ENCODE results near the gene ZACN.

Gene ZACN

DNA sequence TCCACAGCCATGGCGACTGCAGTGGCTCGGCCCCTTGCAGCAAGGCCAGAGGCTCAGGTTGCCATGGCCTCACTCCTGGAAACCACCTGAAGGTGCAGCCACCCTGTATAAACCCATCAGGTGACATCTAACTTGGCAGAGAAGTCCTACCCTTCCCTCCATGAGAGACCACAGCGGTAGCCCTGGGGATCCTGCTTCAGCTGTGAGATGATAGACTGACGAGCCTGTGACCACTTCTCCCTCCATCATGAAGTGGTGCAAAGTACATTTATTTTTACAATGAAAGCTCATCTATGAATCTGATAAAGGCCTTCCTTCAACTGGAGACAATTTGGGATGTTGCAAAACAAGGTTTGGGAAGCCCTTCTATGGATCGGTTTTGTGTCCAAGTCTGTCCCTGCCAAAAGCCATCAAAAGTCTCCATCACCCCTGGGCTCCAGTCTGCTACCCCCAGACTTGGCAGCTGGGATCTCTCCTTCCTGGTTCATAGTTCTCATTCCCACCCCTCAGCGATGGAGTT, 1.8 kb downstream of the ZACN start:
- H2AFZ ChIP-seq (ENCODE audit: low read depth, low read length, severe bottlenecking), result no peak overlapping the region
- TF ChIP-seq, protein P1, sequence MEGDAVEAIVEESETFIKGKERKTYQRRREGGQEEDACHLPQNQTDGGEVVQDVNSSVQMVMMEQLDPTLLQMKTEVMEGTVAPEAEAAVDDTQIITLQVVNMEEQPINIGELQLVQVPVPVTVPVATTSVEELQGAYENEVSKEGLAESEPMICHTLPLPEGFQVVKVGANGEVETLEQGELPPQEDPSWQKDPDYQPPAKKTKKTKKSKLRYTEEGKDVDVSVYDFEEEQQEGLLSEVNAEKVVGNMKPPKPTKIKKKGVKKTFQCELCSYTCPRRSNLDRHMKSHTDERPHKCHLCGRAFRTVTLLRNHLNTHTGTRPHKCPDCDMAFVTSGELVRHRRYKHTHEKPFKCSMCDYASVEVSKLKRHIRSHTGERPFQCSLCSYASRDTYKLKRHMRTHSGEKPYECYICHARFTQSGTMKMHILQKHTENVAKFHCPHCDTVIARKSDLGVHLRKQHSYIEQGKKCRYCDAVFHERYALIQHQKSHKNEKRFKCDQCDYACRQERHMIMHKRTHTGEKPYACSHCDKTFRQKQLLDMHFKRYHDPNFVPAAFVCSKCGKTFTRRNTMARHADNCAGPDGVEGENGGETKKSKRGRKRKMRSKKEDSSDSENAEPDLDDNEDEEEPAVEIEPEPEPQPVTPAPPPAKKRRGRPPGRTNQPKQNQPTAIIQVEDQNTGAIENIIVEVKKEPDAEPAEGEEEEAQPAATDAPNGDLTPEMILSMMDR (IDR thresholded peaks at IDR 0.05; ENCODE audit: insufficient read depth, low read length, poor library complexity, severe bottlenecking), result no peak
- no peak for TF ChIP-seq EZH2phosphoT487 (conservative IDR thresholded peaks at IDR 0.05; ENCODE audit: low read length)
- no peak overlapping the region for H3K27ac ChIP-seq (ENCODE audit: low read depth, low read length)
- no peaks in the 10 kb centered on the region for H3K9me2 ChIP-seq (replicated peaks; ENCODE audit: insufficient read depth, low read length)
- H3K4me2 ChIP-seq (ENCODE audit: low read depth, low read length, poor library complexity, severe bottlenecking), result no peak overlapping the region
- H3K9me3 ChIP-seq (ENCODE audit: insufficient read depth, low read length), result no peaks in the 10 kb centered on the region
- no peak overlapping the region for H3K4me3 ChIP-seq (ENCODE audit: insufficient read depth, low read length, poor library complexity, severe bottlenecking)
- H4K20me1 ChIP-seq (ENCODE audit: low read depth, low read length), result no peaks in the 10 kb centered on the region
- H3K79me2 ChIP-seq (ENCODE audit: insufficient read depth, low read length), result no peaks in the 10 kb centered on the region
- H3K9ac ChIP-seq (ENCODE audit: low read length), result no peak overlapping the region
- no peaks in the 10 kb centered on the region for H3K36me3 ChIP-seq (ENCODE audit: low read length)
- H3K27me3 ChIP-seq (ENCODE audit: low read length), result no peaks in the 10 kb centered on the region
- H3F3A ChIP-seq (ENCODE audit: insufficient read depth), result no peaks in the 10 kb centered on the region

DNA sequence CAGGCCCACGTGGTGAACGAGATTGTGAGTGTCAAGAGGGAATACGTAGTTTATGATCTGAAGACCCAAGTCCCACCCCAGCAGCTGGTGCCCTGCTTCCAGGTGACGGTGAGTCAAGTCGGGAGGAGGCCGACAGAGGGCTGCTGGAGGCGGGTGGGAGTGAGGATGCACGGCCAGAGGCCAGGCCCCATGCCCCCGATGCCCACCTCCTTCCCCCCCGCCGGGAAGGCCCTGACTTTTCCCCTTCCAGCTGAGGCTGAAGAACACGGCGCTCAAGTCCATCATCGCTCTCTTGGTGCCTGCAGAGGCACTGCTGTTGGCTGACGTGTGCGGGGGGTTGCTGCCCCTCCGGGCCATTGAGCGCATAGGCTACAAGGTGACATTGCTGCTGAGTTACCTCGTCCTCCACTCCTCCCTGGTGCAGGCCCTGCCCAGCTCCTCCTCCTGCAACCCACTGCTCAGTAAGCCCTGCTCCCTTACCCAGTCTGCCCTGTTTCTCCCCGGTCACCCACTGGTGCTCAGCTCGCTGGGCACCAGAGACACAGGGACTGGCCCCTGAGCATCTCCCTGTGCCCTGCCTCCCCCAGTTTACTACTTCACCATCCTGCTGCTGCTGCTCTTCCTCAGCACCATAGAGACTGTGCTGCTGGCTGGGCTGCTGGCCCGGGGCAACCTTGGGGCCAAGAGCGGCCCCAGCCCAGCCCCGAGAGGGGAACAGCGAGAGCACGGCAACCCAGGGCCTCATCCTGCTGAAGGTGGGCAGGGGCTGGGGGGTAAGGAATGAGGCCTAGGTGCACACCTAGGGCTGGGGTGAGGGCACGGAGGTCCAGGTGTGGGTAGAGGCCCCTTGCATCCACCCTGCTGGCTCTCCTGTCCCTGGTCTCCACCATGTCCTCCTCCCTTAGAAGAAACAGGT, 2.6 kb downstream of the ZACN start:
- H3K4me2 ChIP-seq (ENCODE audit: low read depth, low read length, poor library complexity, severe bottlenecking), result no peak overlapping the region
- TF ChIP-seq EZH2phosphoT487 (conservative IDR thresholded peaks at IDR 0.05; ENCODE audit: low read length), result no peak
- TF ChIP-seq, protein P1 (IDR thresholded peaks at IDR 0.05; ENCODE audit: insufficient read depth, low read length, poor library complexity, severe bottlenecking), result no peak
- H3K9ac ChIP-seq (ENCODE audit: low read length), result no peak overlapping the region

DNA sequence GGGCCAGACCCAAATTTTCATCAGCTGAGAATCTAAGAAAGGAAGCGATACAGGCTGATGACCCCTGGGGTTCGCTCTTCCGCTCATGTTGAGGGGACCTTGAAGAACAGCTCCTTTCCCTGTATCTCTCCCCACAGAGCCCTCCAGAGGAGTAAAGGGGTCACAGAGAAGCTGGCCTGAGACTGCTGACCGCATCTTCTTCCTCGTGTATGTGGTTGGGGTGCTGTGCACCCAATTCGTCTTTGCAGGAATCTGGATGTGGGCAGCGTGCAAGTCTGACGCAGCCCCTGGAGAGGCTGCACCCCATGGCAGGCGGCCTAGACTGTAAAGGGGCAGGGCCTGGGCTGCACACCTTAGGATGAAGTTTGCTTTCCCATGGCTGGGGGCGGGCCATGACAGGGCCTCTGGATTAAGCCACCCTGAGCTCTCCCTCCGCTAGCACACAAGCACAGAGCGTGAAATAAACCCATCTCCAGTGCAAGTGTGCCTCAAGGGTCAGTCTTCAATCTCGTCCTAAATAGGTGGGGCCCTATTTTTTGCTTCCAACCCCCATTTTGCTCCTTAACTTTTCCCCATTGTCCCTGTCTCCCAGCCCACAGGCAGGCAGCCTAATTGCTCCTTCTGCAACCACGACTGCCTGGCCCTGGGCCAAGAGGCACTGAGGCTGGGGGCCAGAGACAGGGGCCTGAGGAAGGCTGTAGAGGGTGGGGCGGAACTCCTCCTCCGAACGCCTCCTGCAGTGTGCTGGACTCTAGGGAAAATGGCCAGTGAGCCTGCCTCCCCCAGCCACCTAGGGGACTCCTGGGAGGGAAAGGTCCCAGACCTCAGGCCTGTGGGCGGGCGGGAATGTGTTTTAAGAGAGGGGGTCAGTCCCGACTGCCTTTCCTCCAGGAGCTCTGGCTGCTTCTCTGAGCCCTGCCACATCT, 3.6 kb downstream of the ZACN start:
- Histone ChIP-seq H3K79me2 (ENCODE audit: insufficient read depth, low read length) (no peaks in the 10 kb centered on the region), H4K20me1 (ENCODE audit: low read depth, low read length) (no peaks in the 10 kb centered on the region), H2AFZ (ENCODE audit: low read depth, low read length, severe bottlenecking) (no peak overlapping the region), H3K27me3 (ENCODE audit: low read length) (no peaks in the 10 kb centered on the region), H3K36me3 (ENCODE audit: low read length) (no peaks in the 10 kb centered on the region), H3F3A (ENCODE audit: insufficient read depth) (no peaks in the 10 kb centered on the region), H3K4me2 (ENCODE audit: low read depth, low read length, poor library complexity, severe bottlenecking) (no peak overlapping the region), H3K9me3 (ENCODE audit: insufficient read depth, low read length) (no peaks in the 10 kb centered on the region), H3K9ac (ENCODE audit: low read length) (no peak overlapping the region), H3K27ac (ENCODE audit: low read depth, low read length) (no peak overlapping the region), H3K9me2 (replicated peaks; ENCODE audit: insufficient read depth, low read length) (no peaks in the 10 kb centered on the region), H3K4me3 (ENCODE audit: insufficient read depth, low read length, poor library complexity, severe bottlenecking) (no peak overlapping the region)
- TF ChIP-seq EZH2phosphoT487 (conservative IDR thresholded peaks at IDR 0.05; ENCODE audit: low read length), result no peak
- TF ChIP-seq, protein P1 (IDR thresholded peaks at IDR 0.05; ENCODE audit: insufficient read depth, low read length, poor library complexity, severe bottlenecking), result no peak

More for the DNA sequence above, 2.6 kb downstream of the ZACN start:
- H2AFZ ChIP-seq (ENCODE audit: low read depth, low read length, severe bottlenecking), result no peak overlapping the region
- H3F3A ChIP-seq (ENCODE audit: insufficient read depth), result no peaks in the 10 kb centered on the region
- H3K36me3 ChIP-seq (ENCODE audit: low read length), result no peaks in the 10 kb centered on the region
- H3K9me3 ChIP-seq (ENCODE audit: insufficient read depth, low read length), result no peaks in the 10 kb centered on the region
- H3K27me3 ChIP-seq (ENCODE audit: low read length), result no peaks in the 10 kb centered on the region
- H3K4me3 ChIP-seq (ENCODE audit: insufficient read depth, low read length, poor library complexity, severe bottlenecking), result no peak overlapping the region
- H4K20me1 ChIP-seq (ENCODE audit: low read depth, low read length), result no peaks in the 10 kb centered on the region
- no peak overlapping the region for H3K27ac ChIP-seq (ENCODE audit: low read depth, low read length)
- no peaks in the 10 kb centered on the region for H3K9me2 ChIP-seq (replicated peaks; ENCODE audit: insufficient read depth, low read length)
- H3K79me2 ChIP-seq (ENCODE audit: insufficient read depth, low read length), result no peaks in the 10 kb centered on the region
